Renal cortical epithelial cell (primary cell): Measurements from ENCODE around the gene MALAT1. TPM values are rescaled to one million over a fixed set of nuclear protein-coding genes. Genes with fewer than 3 reads are reported as not detected.
"Not testable (repeated sequence)": the region's sequence is repeated elsewhere in the genome, so short reads cannot be mapped to it uniquely, and the experiment has no call there.

Source experiments
- DNase-seq: peaks from one replicate; pipeline ENCODE4 v3.0.0-alpha.2; 2011; ENCODE audit warnings: low read depth
- total RNA-seq: library from RNA; depleted of rRNA; stranded (reverse); fragments of >200 nt; gene quantifications from 2 replicates; pipeline ENCODE4 v1.2.3, GENCODE V29; 2014

Gene MALAT1
- total RNA-seq: 3,367 and 12,764 TPM in 2 replicates

DNA sequence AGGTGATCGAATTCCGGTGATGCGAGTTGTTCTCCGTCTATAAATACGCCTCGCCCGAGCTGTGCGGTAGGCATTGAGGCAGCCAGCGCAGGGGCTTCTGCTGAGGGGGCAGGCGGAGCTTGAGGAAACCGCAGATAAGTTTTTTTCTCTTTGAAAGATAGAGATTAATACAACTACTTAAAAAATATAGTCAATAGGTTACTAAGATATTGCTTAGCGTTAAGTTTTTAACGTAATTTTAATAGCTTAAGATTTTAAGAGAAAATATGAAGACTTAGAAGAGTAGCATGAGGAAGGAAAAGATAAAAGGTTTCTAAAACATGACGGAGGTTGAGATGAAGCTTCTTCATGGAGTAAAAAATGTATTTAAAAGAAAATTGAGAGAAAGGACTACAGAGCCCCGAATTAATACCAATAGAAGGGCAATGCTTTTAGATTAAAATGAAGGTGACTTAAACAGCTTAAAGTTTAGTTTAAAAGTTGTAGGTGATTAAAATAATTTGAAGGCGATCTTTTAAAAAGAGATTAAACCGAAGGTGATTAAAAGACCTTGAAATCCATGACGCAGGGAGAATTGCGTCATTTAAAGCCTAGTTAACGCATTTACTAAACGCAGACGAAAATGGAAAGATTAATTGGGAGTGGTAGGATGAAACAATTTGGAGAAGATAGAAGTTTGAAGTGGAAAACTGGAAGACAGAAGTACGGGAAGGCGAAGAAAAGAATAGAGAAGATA lies at the start of gene MALAT1:
MALAT1 (plus strand) TSS at position 69 of the 736 bp plus-strand sequence.
- peak; percentile 82 for DNase-seq

DNA sequence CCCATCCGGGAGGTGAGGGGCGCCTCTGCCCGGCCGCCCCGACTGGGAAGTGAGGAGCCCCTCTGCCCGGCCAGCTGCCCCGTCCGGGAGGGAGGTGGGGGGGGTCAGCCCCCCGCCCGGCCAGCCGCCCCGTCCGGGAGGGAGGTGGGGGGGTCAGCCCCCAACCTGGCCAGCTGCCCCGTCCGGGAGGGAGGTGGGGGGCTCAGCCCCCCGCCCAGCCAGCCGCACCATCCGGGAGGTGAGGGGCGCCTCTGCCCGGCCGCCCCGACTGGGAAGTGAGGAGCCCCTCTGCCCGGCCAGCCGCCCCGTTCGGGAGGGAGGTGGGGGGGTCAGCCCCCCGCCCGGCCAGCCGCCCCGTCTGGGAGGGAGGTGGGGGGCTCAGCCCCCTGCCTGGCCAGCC lies 47.5 kb upstream of the MALAT1 start:
- not testable (repeated sequence) for DNase-seq

- DNase-seq: not testable (repeated sequence)
Observed at GRCh38 chr11:65452259-65452658, 46.6 kb upstream of the MALAT1 start.

DNA sequence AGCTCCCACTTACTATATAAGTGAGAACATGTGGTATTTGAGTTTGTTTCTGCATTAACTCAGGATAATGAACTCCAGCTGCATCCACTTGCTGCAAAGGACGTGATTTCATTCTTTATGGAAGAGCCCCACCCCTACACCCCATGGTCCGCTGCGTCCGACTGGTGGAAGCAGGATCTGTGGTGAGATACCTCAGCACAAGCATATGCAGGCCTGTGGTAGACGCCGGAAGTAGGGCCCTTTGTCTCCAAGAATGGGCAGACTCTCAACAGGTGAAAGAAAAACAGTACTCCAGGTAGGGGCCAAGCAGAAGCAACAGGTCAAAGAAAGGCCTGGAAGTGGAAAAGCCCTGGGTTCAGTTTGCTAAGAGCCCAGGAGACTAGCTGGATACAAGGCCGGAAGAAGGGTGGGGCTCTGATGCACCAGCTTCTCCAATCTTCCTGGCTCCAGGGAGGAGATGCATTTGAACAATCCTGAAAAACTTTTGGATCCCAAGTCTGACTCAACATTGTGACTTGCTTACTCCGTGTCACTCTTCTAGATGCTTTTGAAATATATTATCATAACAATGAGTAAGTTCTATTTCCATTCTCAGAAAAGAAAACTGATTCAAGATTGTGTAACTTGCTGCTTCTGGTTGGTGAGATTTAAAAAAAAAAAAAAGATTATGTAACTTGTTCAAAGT lies 45.9 kb upstream of the MALAT1 start:
- peak; percentile 35 for DNase-seq

GRCh38 chr11:65454311-65454695 lies 44.5 kb upstream of the MALAT1 start:
- no peak for DNase-seq

GRCh38 chr11:65454696-65455456 lies 44.0 kb upstream of the MALAT1 start:
- DNase-seq: peak; percentile 65

DNA sequence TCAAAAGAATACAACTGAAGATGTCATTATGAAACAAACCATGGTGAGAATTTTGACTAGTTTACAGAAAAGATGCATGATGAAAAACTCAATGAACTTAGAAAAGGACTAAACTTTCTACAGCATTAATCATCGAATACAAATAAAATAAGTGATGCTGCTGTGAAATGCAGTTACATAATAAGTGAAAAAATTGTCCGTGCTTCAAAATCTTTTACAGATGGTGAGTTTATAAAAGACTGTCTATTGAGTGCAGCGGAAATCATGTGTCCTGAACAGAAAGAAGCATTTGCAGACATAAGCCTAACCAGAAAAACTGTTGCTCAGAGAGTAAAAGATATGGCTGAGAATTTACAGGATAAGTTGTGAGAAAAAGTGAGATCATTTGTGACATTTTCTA lies 42.4 kb upstream of the MALAT1 start:
- no peak for DNase-seq

DNA sequence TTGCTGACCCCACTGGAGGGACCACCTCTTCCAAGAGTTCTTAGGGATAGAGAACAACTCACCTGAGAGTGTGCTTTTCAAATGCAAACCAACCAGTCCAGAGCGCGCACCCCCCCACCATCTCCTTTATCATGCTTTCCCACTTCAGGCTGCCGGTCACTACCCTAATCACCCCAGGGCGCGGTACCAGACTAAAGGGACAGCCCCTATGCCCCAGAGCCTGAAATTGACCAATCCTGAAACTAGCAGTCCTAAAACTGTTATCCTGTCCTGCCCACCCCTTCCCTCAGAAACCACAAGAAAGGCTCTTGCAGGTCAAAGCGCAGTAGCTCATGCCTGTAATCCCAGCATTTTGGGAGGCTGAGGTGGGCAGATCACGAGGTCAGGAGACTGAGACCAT lies 39.3 kb upstream of the MALAT1 start:
- DNase-seq: no peak

DNA sequence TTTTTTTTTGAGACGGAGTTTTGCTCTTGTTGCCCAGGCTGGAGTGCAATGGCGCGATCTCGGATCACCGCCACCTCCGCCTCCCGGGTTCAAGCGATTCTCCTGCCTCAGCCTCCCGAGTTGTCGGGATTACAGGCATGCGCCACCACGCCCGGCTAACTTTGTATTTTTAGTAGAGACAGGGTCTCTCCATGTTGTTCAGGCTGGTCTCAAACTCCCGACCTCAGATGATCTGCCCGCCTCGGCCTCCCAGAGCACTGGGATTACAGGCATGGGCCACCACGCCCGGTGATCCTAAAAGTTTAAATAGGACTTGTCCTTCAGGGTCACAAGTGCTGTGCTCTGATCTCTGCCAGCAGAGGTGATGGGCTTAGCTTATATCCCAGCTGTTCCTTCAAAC lies 33.4 kb upstream of the MALAT1 start:
- not testable (repeated sequence) for DNase-seq

DNA sequence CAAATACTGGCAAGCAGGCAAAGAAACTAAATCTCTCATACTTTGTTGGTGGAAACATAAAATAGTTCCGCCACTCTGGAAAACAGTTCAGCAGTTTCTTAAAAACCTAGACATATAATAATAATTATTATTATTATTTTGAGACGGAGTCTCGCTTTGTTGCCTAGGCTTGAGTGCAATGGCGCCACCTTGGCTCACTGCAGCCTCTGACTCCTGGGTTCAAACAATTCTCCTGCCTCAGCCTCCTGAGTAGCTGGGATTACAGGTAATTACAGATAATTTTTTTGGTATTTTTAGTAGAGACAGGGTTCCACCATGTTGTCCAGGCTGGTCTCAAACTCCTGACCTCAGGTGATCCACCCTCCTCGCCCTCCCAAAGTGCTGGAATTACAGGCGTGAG lies 31.5 kb upstream of the MALAT1 start:
- not testable (repeated sequence) for DNase-seq

DNA sequence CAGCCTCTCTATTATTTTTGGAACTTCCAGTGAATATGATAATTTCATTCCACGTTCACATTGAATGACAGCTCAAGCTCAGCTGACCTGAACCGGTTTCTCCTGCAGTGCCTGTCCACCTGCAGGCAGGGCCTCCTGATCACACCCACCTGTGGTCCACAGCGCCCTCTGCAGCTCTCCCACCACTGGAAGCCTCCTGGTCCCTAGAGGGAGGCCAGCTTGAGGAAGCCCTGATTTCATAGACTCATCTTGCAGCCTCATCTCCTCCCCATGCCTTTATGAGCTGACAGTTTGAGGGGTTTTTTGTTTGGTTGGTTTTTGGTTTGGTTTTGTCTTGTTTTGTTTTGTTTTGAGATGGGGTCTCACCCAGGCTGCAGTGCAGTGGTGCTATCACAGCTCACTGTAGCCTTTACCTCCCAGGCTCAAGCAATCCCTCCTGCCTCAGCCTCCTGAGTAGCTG lies 29.9 kb upstream of the MALAT1 start:
- no peak for DNase-seq

DNA sequence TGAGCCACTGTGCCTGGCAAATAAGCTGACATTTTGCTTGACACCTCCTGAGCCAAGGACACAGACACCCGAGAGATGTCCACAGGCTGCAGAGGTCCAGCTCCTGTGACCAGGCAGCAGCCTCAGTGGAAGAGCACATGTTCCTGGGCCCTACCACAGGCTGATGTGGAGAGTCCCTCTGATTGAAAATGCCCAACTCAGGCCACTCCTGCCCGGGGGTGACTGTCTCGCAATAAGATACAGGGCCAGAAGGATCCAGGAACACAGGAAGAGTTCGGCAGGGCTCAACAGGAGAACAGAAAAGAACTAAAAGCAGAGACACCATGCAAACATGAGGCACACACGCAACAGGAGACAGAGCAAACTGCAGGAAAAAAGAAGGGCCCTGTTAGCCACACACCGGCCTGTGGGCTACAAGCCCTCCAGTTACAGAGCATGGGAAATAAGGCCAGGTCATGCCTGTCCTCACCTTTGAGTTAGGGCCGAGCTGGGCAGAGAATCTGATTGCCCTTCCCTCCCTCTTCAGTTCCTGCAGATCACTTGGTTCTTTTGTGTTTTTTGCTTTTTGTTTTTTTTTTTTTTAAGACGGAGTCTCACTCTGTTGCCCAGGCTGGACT lies 28.3 kb upstream of the MALAT1 start:
- no peak for DNase-seq

- peak; percentile 72 for DNase-seq
Observed at GRCh38 chr11:65471447-65471891, 27.4 kb upstream of the MALAT1 start.

DNA sequence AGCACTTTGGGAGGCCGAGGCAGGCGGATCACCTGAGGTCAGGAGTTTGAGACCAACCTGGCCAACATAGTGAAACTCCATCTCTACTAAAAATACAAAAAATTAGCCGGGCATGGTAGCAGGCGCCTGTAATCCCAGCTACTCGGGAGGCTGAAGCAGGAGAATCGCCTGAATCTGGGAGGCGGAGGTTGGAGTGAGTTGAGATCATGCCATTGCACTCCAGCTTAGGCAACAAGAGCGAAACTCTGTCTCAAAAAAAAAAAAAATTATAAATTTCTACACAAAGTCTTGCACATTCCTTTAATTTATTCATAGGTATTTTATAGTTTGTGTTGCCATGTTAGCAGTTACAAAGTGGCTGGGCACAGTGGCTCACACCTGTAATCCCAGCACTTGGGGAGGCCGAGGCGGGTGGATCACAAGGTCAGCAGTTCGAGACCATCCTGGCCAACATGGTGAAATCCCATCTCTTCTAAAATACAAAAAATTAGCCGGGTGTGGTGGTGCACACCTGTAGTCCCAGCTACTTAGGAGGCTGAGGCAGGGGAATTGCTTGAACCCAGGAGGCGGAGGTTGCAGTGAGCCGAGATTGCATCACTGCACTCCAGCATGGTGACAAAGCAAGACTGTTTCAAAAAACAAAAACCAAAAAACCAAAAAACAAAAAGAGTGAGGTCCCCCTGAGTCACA lies 26.1 kb upstream of the MALAT1 start:
- DNase-seq: not testable (repeated sequence)

DNA sequence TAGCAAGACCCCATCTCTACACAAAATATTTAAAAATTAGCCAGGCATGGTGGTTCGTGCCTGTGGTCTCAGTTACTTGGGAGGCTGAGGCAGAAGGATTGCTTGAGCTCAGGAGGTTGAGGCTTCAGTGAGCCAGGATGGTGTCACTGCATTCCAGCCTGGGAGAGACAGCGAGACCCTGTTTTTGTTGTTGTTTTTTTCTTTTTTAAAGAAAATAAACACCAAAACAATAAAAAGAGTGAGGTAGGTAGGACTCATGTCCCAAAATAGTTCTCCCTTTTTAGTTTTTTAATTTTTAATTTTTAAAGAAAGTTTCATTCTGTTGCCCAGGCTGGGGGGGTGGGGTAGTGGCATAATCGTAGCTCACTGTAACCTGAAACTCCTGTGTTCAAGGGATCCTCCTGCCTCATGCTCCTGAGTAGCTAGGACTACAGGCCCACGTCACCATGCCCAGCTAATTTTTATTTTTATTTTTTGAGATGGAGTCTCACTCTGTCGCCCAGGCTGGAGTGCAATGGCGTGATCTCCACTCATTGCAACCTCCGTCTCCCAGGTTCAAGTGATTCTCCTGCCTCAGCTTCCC lies 25.5 kb upstream of the MALAT1 start:
- DNase-seq: no peak

- DNase-seq: no peak
Observed at GRCh38 chr11:65474864-65475263, 24.0 kb upstream of the MALAT1 start.

DNA sequence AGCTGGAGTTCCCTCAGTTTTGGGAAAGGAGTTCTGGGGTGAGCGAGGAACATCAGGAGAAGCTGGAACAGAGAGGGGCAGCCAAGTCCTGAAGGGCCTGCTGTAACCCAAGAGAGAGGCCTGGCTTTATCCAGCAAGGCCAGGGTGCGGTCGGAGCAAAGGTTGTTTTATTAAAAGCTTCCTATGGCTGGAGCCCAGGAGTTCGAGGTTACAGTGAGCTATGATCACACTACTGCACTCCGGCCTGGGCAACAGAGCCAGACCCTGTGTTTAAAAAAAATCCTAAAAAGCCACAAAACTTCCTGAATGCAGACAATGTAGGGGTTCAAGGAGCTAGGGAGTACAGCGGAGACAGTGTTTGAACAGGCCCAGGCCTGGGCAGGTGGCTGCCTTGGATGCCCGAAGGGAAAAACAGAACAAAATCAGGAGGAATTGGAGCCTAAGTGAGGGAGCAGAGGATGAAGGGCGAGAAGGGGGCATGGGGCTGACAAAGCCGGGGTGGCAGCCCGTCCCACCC lies 22.2 kb upstream of the MALAT1 start:
- DNase-seq: no peak

GRCh38 chr11:65477149-65477965 lies 21.5 kb upstream of the MALAT1 start:
- DNase-seq: peak; percentile 83

- DNase-seq: peak; percentile 36
Observed at GRCh38 chr11:65478388-65479183, 20.3 kb upstream of the MALAT1 start.
